Gastrocnemius medialis (tissue), 4 donors: ENCODE results near the gene BATF2.

Experiments
- POLR2A ChIP-seq, 2 donors: fragments of 450-650 bp; IDR thresholded peaks; one replicate each; pipeline ENCODE4 v1.6.1; 2017; ENCODE audit warnings: antibody characterized with exemption in 2 of 2, mild to moderate bottlenecking in 2 of 2, moderate library complexity in 2 of 2
- TF ChIP-seq, protein P1 (sequence below), 5 experiments: fragments of 450-650 bp in 3 of 5; fragments of 200-600 bp in 2 of 5; sonication (generic) in 2 of 5; IDR thresholded peaks in 4 of 5; conservative IDR thresholded peaks in 1 of 5; 1 replicate in 4 of 5; 2 replicates in 1 of 5; pipeline ENCODE4 v1.5.1; 2016 to 2019; ENCODE audit warnings: antibody characterized with exemption in 5 of 5, mild to moderate bottlenecking in 3 of 5, moderate library complexity in 3 of 5

DNA sequence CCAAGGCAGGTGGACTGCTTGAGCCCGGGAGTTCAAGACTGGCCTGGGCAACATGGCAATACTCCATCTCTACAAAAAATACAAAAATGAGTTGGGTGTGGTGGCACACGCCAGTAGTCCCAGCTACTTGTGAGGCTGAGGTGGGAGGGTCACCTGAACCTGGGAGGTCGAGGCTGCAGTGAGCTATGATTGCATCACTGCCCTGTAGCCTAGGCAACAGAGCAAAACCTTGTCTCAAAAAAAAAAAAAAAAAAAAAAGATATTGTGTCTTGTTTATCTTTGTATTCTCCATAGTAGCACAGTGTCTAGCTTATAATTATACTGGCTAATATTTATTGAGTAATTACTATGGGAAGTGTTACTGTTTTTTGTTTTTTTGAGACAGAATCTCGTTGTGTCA, 45.2 kb downstream of the BATF2 start:
- TF ChIP-seq, protein P1, sequence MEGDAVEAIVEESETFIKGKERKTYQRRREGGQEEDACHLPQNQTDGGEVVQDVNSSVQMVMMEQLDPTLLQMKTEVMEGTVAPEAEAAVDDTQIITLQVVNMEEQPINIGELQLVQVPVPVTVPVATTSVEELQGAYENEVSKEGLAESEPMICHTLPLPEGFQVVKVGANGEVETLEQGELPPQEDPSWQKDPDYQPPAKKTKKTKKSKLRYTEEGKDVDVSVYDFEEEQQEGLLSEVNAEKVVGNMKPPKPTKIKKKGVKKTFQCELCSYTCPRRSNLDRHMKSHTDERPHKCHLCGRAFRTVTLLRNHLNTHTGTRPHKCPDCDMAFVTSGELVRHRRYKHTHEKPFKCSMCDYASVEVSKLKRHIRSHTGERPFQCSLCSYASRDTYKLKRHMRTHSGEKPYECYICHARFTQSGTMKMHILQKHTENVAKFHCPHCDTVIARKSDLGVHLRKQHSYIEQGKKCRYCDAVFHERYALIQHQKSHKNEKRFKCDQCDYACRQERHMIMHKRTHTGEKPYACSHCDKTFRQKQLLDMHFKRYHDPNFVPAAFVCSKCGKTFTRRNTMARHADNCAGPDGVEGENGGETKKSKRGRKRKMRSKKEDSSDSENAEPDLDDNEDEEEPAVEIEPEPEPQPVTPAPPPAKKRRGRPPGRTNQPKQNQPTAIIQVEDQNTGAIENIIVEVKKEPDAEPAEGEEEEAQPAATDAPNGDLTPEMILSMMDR (IDR thresholded peaks at IDR 0.05 in 4 of 5, conservative IDR thresholded peaks at IDR 0.05 in 1 of 5), result no peak
- TF ChIP-seq POLR2A (IDR thresholded peaks at IDR 0.05), result no peak
